ENCODE measurements around the gene SYNE3. TPM values are rescaled to one million over a fixed set of nuclear protein-coding genes. Genes with fewer than 3 reads are reported as not detected.

The SYNE3 gene
- total and polyA plus RNA-seq, 9 of the 15 experiments (the other 6 are each of a cell fraction or from before 2014, with no cell fraction given) = 0.04 to 3.1 (median 0.55) TPM

- Histone ChIP-seq H3K79me2 (ENCODE audit: control insufficient read depth, insufficient read depth, low read length) (no peaks in the 10 kb centered on the region), H3K27ac (ENCODE audit: extremely low read depth, low read depth, low read length) (no peak overlapping the region), H2AFZ (ENCODE audit: low read depth, low read length) (no peak overlapping the region), H4K20me1 (replicated peaks; ENCODE audit: control insufficient read depth, insufficient read depth, low read length) (no peaks in the 10 kb centered on the region; the same call in 1 of the 2 replicates), H3K9me3 (replicated peaks; ENCODE audit: control insufficient read depth, insufficient read depth, low read depth, low read length) (no peaks in the 10 kb centered on the region), H3K4me1 (replicated peaks in 1 of 2; ENCODE audit: control insufficient read depth in 2 of 2, insufficient read depth in 2 of 2, low read length in 2 of 2) (no peaks in the 10 kb centered on the region), H3K4me2 (ENCODE audit: insufficient read depth, low read length) (no peak overlapping the region), H3K4me3 (no peak overlapping the region), H3K36me3 (ENCODE audit: control insufficient read depth, insufficient read depth, low read length) (no peaks in the 10 kb centered on the region), H3K9ac (ENCODE audit: insufficient read depth in 1 of 2, low read depth in 2 of 2, low read length in 2 of 2) (no peak overlapping the region), H3K9me1 (ENCODE audit: control insufficient read depth, insufficient read depth, low read length) (no peaks in the 10 kb centered on the region), H3K27me3 (ENCODE audit: control insufficient read depth in 2 of 2, insufficient read depth in 2 of 2, low read length in 2 of 2) (peaks cover 0 to 5% of the 10 kb centered on the region in 2 experiments; a peak in 2 of 5 replicates)
- CTCF ChIA-PET (ENCODE audit: low intra/inter-chr PET ratio) = no interaction called here
- TF ChIP-seq KHSRP (IDR thresholded peaks at IDR 0.05) (no peak), ZC3H8 (IDR thresholded peaks at IDR 0.05) (no peak), FOS (IDR thresholded peaks at IDR 0.05; ENCODE audit: extremely low read depth, insufficient read length) (no peak), PRMT5 (CRISPR knock-in tag; IDR thresholded peaks at IDR 0.05) (no peak), HOXB6 (CRISPR knock-in tag; IDR thresholded peaks at IDR 0.05; ENCODE audit: borderline replicate concordance) (no peak)
- POLR2A ChIA-PET = interaction anchor here (1.1 kb wide), 1 partner anchor 11 kb away, joined by 3 read pairs; no protein-coding TSS in a partner anchor
- intact Hi-C loops (cut with micrococcal nuclease) = no loop called here
- 14% methylated on average over 4 of the region's 4 CpGs for WGBS (ENCODE audit: insufficient coverage, low coverage, missing lambda C conversion rate)
- BruUV-seq (replicated peaks) = no TSS peak
- in situ Hi-C loops (cut with MboI) = no loop called here
- ATAC-seq (no peak), DNase-seq (ENCODE audit: extremely low read depth in 1 of 4, low spot score in 3 of 4) (no peak), FAIRE-seq (no peak)
Observed at GRCh38 chr14:95494456-95494855, 22.0 kb downstream of the SYNE3 start.

- H3K36me3 ChIP-seq (ENCODE audit: control insufficient read depth, insufficient read depth, low read length) = no peaks in the 10 kb centered on the region
- H3K27me3 ChIP-seq (ENCODE audit: control insufficient read depth in 2 of 2, insufficient read depth in 2 of 2, low read length in 2 of 2) = peaks cover 0 to 5% of the 10 kb centered on the region in 2 experiments; a peak in 2 of 5 replicates
- no peak for FAIRE-seq
- intact Hi-C loops (cut with micrococcal nuclease) (no loop called here), in situ Hi-C loops (cut with MboI) (no loop called here)
- no peaks in the 10 kb centered on the region; the same call in 1 of the 2 replicates for H4K20me1 ChIP-seq (replicated peaks; ENCODE audit: control insufficient read depth, insufficient read depth, low read length)
- no peaks in the 10 kb centered on the region for H3K9me1 ChIP-seq (ENCODE audit: control insufficient read depth, insufficient read depth, low read length)
- no peaks in the 10 kb centered on the region for H3K4me1 ChIP-seq (replicated peaks in 1 of 2; ENCODE audit: control insufficient read depth in 2 of 2, insufficient read depth in 2 of 2, low read length in 2 of 2)
- ChIA-PET POLR2A (interaction anchor here (1.1 kb wide), 1 partner anchor 11 kb away, joined by 3 read pairs; no protein-coding TSS in a partner anchor), CTCF (ENCODE audit: low intra/inter-chr PET ratio) (no interaction called here)
- H3K4me2 ChIP-seq (ENCODE audit: insufficient read depth, low read length) = no peak overlapping the region
- no peak overlapping the region for H3K9ac ChIP-seq (ENCODE audit: insufficient read depth in 1 of 2, low read depth in 2 of 2, low read length in 2 of 2)
- no peaks in the 10 kb centered on the region for H3K9me3 ChIP-seq (replicated peaks; ENCODE audit: control insufficient read depth, insufficient read depth, low read depth, low read length)
- 20% methylated on average over 1 of the region's 4 CpGs for WGBS (ENCODE audit: insufficient coverage, low coverage, missing lambda C conversion rate)
- H2AFZ ChIP-seq (ENCODE audit: low read depth, low read length) = no peak overlapping the region
- H3K4me3 ChIP-seq = no peak overlapping the region
- no peak for ATAC-seq
- no peak for DNase-seq (ENCODE audit: extremely low read depth in 1 of 4, low spot score in 3 of 4)
- no peak overlapping the region for H3K27ac ChIP-seq (ENCODE audit: extremely low read depth, low read depth, low read length)
- BruUV-seq (replicated peaks) = no TSS peak
- no peaks in the 10 kb centered on the region for H3K79me2 ChIP-seq (ENCODE audit: control insufficient read depth, insufficient read depth, low read length)
- no peak for TF ChIP-seq PHF20 (IDR thresholded peaks at IDR 0.05; ENCODE audit: partially characterized antibody)
- no peak for TF ChIP-seq GTF2B (IDR thresholded peaks at IDR 0.05; ENCODE audit: extremely low read depth, insufficient read length)
- TF ChIP-seq ZNF449 (CRISPR knock-in tag; IDR thresholded peaks at IDR 0.05) = no peak
- TF ChIP-seq GTF2F1 (IDR thresholded peaks at IDR 0.05; ENCODE audit: low read depth, low read length) = no peak
- no peak for TF ChIP-seq TSHZ1 (CRISPR knock-in tag; IDR thresholded peaks at IDR 0.05)
- no peak for TF ChIP-seq SNRNP70 (optimal IDR thresholded peaks at IDR 0.05; ENCODE audit: low read depth, low read length)
- no peak for TF ChIP-seq HCFC1 (IDR thresholded peaks at IDR 0.05; ENCODE audit: low read depth, low read length)
Observed at GRCh38 chr14:95493976-95494375, 22.5 kb downstream of the SYNE3 start.
